ENCODE data around the gene CLMP. TPM values are rescaled to one million over a fixed set of nuclear protein-coding genes. Genes with fewer than 3 reads are reported as not detected.
A peak's percentile ranks its signal among the peaks of the same experiment; 100 is the strongest.

Gene CLMP
- total RNA-seq, 2 experiments from 2014 or later = 0.25 to 0.31 TPM

DNA sequence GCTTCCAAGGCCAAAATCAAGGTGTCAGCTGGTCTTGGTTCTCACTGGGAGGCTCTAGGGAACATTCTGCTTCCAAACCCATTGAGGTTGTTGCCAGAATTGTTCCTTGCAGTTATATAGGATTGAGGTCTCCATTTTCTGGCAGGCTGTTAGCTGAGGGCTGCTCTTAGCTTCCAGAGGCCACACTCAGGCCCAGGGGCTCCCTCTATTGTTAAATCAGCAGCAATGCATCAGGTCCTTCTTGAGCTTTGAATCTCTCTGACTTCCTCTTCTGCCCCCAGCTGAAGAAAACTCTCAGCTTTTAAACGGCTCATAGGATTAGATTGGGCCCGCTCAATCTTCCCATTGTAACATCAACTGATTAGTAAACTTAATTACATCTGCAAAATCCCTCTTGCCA, 174.1 kb downstream of the CLMP start:
- no peak overlapping the region for H3K27ac Mint-ChIP-seq
- POLR2A ChIA-PET = interaction anchor here (1.1 kb wide), 1 partner anchor 158 kb away, joined by 4 read pairs; no protein-coding TSS in a partner anchor
- H3K36me3 Mint-ChIP-seq = no peaks in the 10 kb centered on the region
- H3K4me1 Mint-ChIP-seq = peaks cover 9% of the 10 kb centered on the region
- DNase-seq = no peak
- H3K9me3 Mint-ChIP-seq = no peaks in the 10 kb centered on the region
- no peak overlapping the region for H3K4me3 Mint-ChIP-seq
- ATAC-seq (ENCODE audit: low read depth) = peak; percentile 63
- peaks cover 15% of the 10 kb centered on the region for H3K27me3 Mint-ChIP-seq

Other genes starting within 250 kb of the CLMP start
- not detected for gene BSX, start 213.4 kb downstream of the CLMP start, total RNA-seq
- 1,000 to 10,000 TPM; 1,098 to 1,132 TPM for gene HSPA8, start 133.1 kb downstream of the CLMP start, total RNA-seq
- 10 to 100 TPM; 30.3 to 36.2 TPM for gene GRAMD1B, start 235.0 kb upstream of the CLMP start, total RNA-seq

Measured in activated naive CD8-positive, alpha-beta T cell treated with anti-CD3 and anti-CD28 coated beads, Interleukin-2, amount 10 ng/mL, durations not matched to agents 7 days and 5 days (primary cell).